Ectodermal cell (in vitro differentiated cells): ENCODE data around the gene UGT1A7.

Experiments
- H3K27ac ChIP-seq: 2 replicates; pipeline ENCODE4 v1.7.0; 2013; ENCODE audit warnings: mild to moderate bottlenecking, low read depth, low read length; ENCODE audit not compliant: insufficient read depth, poor library complexity, severe bottlenecking
- H3K27me3 ChIP-seq: 2 replicates; pipeline ENCODE4 v1.7.0; 2013; ENCODE audit warnings: mild to moderate bottlenecking, low read length; ENCODE audit not compliant: insufficient read depth, control insufficient read depth, poor library complexity, severe bottlenecking
- H3K36me3 ChIP-seq: one replicate; pipeline ENCODE4 v1.7.0; 2013; ENCODE audit warnings: low read length; ENCODE audit not compliant: control insufficient read depth, insufficient read depth
- H3K4me1 ChIP-seq: one replicate; pipeline ENCODE4 v1.7.0; 2013; ENCODE audit warnings: low read length; ENCODE audit not compliant: control insufficient read depth, insufficient read depth
- H3K4me3 ChIP-seq: 2 replicates; pipeline ENCODE4 v1.7.0; 2013; ENCODE audit warnings: low read depth, low read length, control low read depth; ENCODE audit not compliant: insufficient read depth
- H3K9me3 ChIP-seq: 2 replicates; pipeline ENCODE4 v1.7.0; 2013; ENCODE audit warnings: mild to moderate bottlenecking, low read length, moderate library complexity; ENCODE audit not compliant: control insufficient read depth
- WGBS, 2 experiments: methylation state at CpG; one replicate each; pipeline ENCODE4 v1.1.7; 2013; ENCODE audit warnings: missing lambda C conversion rate in 2 of 2; 5-methylcytosine and 5-hydroxymethylcytosine counted together

The UGT1A7 gene

DNA sequence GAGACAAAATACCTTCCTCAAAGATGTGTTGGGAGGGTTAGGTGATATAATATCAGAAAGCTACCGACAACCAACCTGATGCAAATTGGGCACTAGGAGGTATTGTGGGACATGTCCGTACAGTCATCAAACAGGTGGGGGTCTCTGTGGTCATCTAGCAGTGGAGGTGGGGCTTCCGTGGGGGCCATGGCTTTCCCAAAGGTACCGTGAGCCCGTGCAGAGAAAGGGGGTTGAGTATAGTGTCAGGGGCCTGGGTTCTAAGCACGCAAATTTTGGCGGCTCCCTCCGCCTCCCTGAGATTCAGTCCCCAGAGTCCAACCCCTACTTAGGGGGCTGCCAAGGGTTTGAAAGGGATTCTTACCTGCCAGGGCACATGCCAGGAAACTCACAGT is 140.0 kb downstream of the UGT1A7 start:
- Histone ChIP-seq H3K27me3 (no peaks in the 10 kb centered on the region), H3K4me1 (no peaks in the 10 kb centered on the region), H3K4me3 (no peak overlapping the region), H3K36me3 (no peaks in the 10 kb centered on the region), H3K27ac (no peak overlapping the region), H3K9me3 (no peaks in the 10 kb centered on the region)
- 96 to 98% methylated on average over 8 of the region's 8 CpGs for WGBS, 2 experiments

DNA sequence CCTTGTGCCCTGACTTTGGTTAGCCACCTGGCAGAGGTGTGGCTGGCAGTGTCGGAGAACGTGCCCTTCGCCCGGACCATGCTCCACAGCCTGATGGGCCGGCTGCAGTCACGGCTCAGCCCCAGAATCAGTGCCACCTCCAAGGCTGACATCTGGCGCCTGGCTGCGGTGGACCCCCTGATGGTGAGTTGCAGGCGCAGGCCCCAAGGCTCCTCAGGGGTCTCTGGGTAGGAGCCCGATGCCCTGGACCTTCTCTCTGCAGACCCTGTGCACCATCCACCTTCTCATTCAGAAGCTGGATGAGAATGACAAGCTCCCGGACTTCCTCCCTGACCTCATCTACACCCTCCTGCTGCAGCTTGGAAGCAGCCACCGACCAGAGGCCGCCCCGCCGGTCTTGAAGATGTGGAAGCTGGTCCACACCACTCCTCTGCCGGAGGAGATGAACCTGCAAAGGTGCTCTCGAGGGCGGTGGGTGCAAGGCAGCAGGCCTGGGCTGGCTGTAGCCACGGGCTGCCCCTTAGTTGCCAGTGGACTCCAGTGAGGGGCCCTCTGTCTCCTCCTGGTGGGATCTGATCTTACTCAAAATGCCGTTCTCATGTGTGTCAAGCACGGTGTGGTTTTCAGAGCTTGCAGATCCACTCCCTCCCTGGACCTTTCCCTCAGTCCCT is 140.5 kb downstream of the UGT1A7 start:
- Histone ChIP-seq H3K9me3 (no peaks in the 10 kb centered on the region), H3K4me1 (no peaks in the 10 kb centered on the region), H3K27ac (no peak overlapping the region), H3K4me3 (no peak overlapping the region), H3K36me3 (no peaks in the 10 kb centered on the region), H3K27me3 (no peaks in the 10 kb centered on the region)
- WGBS, 2 experiments: 94% methylated on average over 21 of the region's 21 CpGs
